IPS-18c (cell line): ENCODE measurements around the gene MRPL44.

Experiments used
- H3K4me3 ChIP-seq: 2 replicates; pipeline ENCODE4 v1.7.0; 2013; ENCODE audit warnings: low read depth, mild to moderate bottlenecking, low read length, moderate library complexity; ENCODE audit not compliant: insufficient read depth
- H3K9me3 ChIP-seq: one replicate; pipeline ENCODE4 v1.6.1; 2013; ENCODE audit warnings: mild to moderate bottlenecking, low read length, moderate library complexity; ENCODE audit not compliant: control insufficient read depth, insufficient read depth

MRPL44 gene

GRCh38 chr2:223952280-223952968 lies 4.8 kb upstream of the MRPL44 start:
- no peak overlapping the region for H3K4me3 ChIP-seq
- H3K9me3 ChIP-seq = no peaks in the 10 kb centered on the region

DNA sequence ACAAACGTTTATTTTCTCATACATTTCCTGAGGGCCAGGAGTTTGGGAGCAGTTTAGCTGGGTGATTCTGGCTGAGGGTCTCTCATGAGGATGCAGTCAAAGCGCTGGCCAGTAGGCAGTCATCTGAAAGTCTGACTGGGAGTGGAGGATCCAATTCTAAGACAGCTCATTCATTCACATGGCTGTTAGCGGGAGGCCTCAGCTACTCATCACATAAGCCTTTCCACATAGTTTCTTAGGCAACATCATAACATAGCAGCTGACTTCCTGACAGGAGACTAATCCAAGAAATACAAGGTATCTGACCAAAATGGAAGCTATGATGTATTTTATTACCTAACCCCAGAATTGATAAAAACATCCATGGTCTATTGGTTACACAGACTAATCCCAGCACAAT lies 2.9 kb upstream of the MRPL44 start:
- Histone ChIP-seq H3K9me3 (no peaks in the 10 kb centered on the region), H3K4me3 (no peak overlapping the region)

DNA sequence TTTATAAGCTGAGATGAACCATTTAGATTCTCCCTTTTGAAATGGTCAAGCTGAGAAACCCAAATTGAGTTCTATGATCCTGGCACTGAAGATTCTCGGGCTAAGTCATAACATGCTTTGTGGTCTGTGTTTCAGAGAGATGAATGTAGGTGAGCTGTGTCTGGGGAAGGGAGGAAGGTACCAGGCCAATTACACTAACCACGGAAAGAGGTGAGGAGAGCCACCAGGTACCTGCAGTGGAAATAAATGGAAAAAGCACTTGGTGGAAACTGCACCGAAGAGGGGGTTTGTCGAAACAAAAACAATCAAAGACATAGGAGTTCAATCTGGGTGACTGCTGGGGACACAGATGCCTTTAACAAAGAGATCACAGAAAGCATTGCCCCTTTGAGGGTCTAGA lies 963 bp upstream of the MRPL44 start:
- Histone ChIP-seq H3K4me3 (no peak overlapping the region), H3K9me3 (no peaks in the 10 kb centered on the region)

GRCh38 chr2:223959688-223960087 lies 2.4 kb downstream of the MRPL44 start:
- Histone ChIP-seq H3K4me3 (no peak overlapping the region), H3K9me3 (no peaks in the 10 kb centered on the region)

- no peak overlapping the region for H3K4me3 ChIP-seq
- H3K9me3 ChIP-seq = no peaks in the 10 kb centered on the region
These were observed 10.7 kb downstream of the MRPL44 start for GRCh38 chr2:223967981-223968380.

- Histone ChIP-seq H3K4me3 (no peak overlapping the region), H3K9me3 (no peaks in the 10 kb centered on the region)
These were observed 12.1 kb downstream of the MRPL44 start for GRCh38 chr2:223969315-223969714.

DNA sequence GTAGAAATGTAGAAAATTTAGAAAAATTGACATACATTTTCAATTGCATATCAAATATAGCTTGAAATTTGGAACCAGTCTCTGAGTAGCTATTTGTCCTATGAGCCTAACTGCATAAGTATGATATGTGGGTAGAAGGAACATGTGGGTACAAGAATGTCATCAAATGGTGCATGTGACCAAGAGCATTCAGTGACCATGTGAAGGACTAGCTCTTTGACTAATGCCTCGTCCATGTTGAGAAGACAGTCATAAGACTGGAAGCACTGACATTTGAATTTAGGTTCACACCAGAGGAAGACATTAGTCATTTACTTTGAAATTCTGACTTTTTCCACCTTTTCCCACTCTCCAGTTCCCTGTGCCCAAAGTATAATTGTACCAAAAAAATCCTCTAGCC lies 12.6 kb downstream of the MRPL44 start:
- no peak overlapping the region for H3K4me3 ChIP-seq
- H3K9me3 ChIP-seq = no peaks in the 10 kb centered on the region

- H3K4me3 ChIP-seq = no peak overlapping the region
- H3K9me3 ChIP-seq = no peaks in the 10 kb centered on the region
These were observed 13.3 kb downstream of the MRPL44 start for GRCh38 chr2:223970343-223971128.

- Histone ChIP-seq H3K4me3 (no peak overlapping the region; the same call in 1 of the 2 replicates), H3K9me3 (no peaks in the 10 kb centered on the region)
These were observed 14.5 kb downstream of the MRPL44 start for GRCh38 chr2:223971731-223972130.

DNA sequence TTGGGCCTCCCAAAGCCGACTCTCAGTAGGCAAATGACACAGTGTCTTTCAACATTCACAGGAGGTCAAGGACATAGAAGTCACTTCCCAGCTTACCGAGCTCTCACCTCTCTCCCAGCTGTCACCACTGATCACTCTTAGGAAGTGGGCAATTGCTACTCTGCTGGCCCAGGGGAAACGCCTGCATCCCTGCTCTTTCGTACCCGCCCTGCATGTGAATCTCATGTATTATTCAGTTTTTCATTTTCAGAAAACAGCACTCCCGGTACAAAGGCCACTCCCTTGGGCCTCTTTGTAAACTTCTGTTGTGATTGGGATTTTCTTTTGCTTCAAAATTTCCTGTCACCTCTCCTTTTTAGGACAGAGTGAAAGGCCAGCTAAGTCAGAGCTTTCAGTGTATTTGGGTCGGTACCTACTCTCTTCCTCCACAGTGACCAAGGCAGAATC lies 15.4 kb downstream of the MRPL44 start:
- H3K9me3 ChIP-seq = no peaks in the 10 kb centered on the region
- H3K4me3 ChIP-seq = no peak overlapping the region

- no peak overlapping the region for H3K4me3 ChIP-seq
- no peaks in the 10 kb centered on the region for H3K9me3 ChIP-seq
These were observed 16.3 kb downstream of the MRPL44 start for GRCh38 chr2:223973606-223974005.

- H3K9me3 ChIP-seq = no peaks in the 10 kb centered on the region
- H3K4me3 ChIP-seq = no peak overlapping the region
These were observed 19.5 kb downstream of the MRPL44 start for GRCh38 chr2:223976635-223977226.

DNA sequence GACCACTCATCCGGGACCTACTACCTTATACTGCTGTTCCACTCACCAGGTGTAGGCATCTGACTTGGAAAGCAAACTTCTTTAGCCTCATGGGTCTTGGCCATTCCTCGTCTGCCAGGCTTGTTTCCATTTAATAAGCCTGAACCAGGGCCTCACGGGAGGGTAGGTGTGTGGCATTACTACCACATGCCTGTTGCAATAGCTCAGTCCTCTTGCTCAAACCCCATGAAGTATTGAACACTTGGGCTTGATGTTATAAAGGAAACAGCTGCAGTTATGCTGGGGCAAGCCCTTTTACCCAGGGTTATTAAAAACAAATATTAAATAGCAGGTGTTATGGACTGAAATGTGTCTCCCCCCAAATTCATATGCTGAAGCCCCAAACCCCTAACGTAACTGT lies 21.2 kb downstream of the MRPL44 start:
- Histone ChIP-seq H3K4me3 (no peak overlapping the region), H3K9me3 (no peaks in the 10 kb centered on the region)

DNA sequence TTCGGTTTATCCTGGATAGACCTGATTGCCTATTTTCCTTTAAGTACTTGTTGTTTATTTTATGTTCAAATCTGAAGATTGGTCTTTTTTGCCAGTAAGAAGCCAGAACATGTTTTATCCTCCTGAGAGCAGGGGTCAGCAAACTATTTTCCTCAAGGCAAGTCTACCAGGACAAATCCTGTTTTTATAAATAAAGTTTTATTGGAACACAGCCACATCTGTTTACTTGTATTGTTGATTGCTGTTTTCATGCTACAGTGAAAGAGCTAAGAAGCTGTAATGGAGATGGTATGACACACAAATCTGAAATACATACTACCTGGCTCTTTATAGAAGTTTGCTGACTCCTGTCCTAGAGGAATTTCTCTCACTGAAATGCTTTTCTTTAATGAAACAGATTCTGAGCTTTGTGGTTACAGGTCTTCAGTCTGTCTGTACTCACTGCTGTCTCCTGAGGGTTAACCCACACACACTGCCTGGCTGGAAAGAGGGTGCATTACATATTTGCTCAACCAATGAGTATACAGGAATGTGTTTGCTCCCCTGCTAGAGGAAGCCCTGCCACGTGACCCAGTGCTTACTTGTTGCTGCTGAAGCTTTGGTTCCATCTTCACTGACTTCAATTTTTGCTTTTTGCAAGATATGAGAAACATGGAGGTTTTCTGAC lies 22.6 kb downstream of the MRPL44 start:
- H3K9me3 ChIP-seq = no peaks in the 10 kb centered on the region
- H3K4me3 ChIP-seq = no peak overlapping the region

- no peak overlapping the region for H3K4me3 ChIP-seq
- H3K9me3 ChIP-seq = no peaks in the 10 kb centered on the region
These were observed 23.1 kb downstream of the MRPL44 start for GRCh38 chr2:223980397-223980735.

- no peaks in the 10 kb centered on the region for H3K9me3 ChIP-seq
- no peak overlapping the region for H3K4me3 ChIP-seq
These were observed 23.5 kb downstream of the MRPL44 start for GRCh38 chr2:223980803-223981202.

DNA sequence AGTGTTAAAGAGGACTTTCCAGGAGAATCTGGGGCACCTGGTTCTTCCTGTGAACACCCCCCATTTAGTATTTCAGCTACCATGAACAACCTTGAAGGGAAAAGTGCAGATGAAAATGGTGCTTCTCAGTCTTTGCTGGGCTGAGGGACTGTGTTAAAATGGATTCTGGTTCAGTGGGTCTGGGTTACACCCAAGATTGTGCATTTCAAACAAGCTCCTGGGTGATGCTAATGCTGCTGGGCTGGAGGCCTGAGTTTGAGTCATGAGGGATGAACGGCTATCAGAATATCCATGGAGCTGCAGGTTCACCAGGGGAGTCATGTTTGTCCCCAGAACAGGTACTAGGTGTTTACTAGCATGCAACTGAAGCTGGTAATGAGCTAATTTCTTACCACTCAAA lies 24.0 kb downstream of the MRPL44 start:
- Histone ChIP-seq H3K9me3 (no peaks in the 10 kb centered on the region), H3K4me3 (no peak overlapping the region)
